Stimulated activated CD4-positive, alpha-beta T cell treated with anti-CD3 and anti-CD28 coated beads, Interleukin-15, amount 100 ng/mL, for 48 hours (primary cell): ENCODE measurements around the gene KRTAP5-2.

Experiments
- DNase-seq, 2 donors: peaks; one replicate each; pipeline ENCODE4 v3.0.0-alpha.2; 2020; ENCODE audit warnings: low read depth in 2 of 2

The KRTAP5-2 gene

GRCh38 chr11:1556278-1556902 lies 41.7 kb downstream of the KRTAP5-2 start:
- DNase-seq = no peak

GRCh38 chr11:1555713-1556153 lies 42.4 kb downstream of the KRTAP5-2 start:
- no peak for DNase-seq

- no peak for DNase-seq
Measured at GRCh38 chr11:1554981-1555712, 42.9 kb downstream of the KRTAP5-2 start.

- DNase-seq = no peak
Measured at GRCh38 chr11:1553808-1554594, 44.1 kb downstream of the KRTAP5-2 start.

- DNase-seq = no peak
Measured at GRCh38 chr11:1549338-1550330, 48.5 kb downstream of the KRTAP5-2 start.

- DNase-seq = no peak
Measured at GRCh38 chr11:1548221-1549070, 49.6 kb downstream of the KRTAP5-2 start.

- DNase-seq = no peak
Measured at GRCh38 chr11:1547467-1548098, 50.5 kb downstream of the KRTAP5-2 start.
